Epithelial cell of prostate (primary cell): ENCODE measurements around the gene DPP6.

ENCODE experiments used
- DNase-seq: peaks from one replicate; pipeline ENCODE4 v3.0.0-alpha.2; 2011; ENCODE audit warnings: low read depth, low spot score
- H3K27ac ChIP-seq: fragments of 450-650 bp; 2 replicates; pipeline ENCODE4 v1.5.1; 2017; ENCODE audit warnings: mild to moderate bottlenecking

DPP6 gene

DNA sequence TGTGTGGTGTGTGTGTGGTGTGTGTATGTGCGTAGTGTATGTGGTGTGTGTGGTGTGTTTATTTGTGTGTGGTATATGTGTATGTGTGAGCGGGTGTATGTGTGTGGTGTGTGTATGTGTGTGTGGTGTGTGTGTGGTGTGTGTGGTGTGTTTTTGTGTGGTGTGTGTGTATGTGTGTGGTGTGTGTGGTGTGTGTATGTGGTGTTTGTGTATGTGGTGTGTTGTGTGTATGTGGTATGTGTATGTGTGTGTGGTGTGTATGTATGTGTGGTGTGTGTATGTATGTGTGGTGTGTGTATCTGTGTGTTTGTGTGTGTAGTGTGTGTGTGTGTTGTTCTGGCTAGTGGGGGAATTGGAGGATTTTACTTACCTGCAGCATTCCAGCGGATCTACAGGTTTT lies 523.3 kb downstream of the DPP6 start:
- H3K27ac ChIP-seq = no peak overlapping the region
- no peak for DNase-seq

DNA sequence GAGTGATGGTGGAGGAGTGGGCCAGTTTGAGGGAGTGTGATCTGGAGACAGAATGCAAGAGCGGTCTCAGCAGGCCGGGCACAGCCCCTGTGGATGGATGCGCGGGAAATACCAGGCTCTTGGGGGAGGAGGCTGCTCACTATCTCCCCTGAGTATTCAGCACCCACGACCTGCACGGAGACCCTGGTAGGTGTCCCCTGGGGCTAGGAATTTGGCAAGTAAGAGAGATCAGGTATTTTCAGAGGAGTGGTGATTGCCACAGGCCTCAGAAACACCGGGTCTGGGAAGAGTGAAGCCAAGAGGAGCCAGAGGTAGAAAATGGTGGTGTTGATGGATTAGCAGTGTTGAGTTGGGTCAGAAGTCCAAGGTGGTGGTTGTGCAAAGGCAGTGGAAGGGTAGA lies 524.4 kb downstream of the DPP6 start:
- DNase-seq = no peak
- no peak overlapping the region for H3K27ac ChIP-seq

DNA sequence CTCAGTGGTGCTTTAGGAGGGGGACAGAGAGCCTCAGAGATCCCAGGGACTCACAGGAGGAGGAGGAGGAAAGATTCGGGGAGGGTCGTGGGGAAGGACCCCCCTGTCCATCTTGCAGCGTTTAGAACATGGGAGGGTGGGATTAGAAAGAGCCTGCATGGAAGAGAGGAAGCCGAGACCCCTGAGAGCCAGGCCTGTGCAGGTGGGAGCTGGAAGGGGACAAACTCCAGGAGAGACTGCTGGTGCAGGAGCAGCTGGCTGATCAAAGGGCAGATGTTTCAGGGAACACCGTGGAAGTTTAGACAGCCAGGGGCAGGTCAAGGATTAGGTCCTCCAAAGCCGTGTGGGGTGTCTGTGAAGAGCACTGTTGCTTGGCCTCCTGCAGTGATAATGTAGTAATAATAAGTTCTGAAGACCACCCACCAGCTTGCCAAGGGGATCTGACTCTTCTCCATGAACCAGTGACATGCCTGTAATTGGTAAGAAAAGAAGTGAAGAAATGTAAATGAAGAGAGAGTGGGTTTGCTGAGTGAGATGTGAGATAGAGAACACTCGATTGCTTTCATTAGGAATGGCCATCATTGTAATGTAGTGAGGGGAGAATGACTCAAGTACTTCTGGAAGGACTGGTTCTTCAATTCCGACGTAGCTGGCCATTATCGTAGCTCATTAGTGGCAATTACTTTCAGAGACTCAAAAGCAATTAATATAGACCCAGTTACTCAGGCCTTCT lies 525.1 kb downstream of the DPP6 start:
- DNase-seq = no peak
- H3K27ac ChIP-seq = no peak overlapping the region

DNA sequence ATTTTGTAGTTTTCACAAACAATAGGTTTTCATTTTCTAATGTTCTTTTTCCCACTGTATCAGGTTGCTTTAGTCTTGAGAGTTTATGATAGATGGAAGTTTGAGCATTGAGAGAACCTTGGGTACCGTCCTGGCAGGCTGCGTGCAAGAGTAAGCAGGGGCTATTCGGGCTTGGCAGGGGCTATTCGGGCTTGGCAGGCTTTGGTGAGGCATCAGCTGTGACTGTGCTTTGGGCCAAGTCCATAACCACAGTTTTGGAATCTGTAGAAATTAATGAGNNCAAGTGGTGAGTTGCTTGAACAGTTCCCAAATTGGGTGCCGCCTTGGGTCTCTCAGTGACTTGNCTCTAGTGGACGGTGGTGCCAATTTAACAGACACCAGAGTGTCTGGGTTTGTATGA lies 526.1 kb downstream of the DPP6 start:
- no peak for DNase-seq
- no peak overlapping the region for H3K27ac ChIP-seq

DNA sequence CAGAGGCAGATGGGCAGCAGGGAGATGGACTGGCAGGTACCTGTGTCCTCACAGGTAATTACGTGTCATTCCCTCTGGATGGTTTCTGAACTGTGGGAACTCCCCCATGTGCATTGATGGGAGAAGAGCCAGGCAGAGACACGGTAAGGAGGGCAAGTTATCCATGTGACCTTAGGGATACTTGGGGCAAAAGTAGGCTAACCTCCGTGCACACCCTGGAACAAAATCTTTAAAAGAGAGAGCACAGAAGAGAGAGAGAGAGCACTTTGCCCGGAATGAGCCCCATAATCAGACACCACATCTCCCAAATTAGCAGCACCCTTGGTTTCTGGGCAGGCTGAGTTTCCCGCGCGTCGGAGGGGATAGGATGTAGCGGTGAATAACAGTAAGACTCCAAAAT lies 527.5 kb downstream of the DPP6 start:
- H3K27ac ChIP-seq = no peak overlapping the region
- no peak for DNase-seq

DNA sequence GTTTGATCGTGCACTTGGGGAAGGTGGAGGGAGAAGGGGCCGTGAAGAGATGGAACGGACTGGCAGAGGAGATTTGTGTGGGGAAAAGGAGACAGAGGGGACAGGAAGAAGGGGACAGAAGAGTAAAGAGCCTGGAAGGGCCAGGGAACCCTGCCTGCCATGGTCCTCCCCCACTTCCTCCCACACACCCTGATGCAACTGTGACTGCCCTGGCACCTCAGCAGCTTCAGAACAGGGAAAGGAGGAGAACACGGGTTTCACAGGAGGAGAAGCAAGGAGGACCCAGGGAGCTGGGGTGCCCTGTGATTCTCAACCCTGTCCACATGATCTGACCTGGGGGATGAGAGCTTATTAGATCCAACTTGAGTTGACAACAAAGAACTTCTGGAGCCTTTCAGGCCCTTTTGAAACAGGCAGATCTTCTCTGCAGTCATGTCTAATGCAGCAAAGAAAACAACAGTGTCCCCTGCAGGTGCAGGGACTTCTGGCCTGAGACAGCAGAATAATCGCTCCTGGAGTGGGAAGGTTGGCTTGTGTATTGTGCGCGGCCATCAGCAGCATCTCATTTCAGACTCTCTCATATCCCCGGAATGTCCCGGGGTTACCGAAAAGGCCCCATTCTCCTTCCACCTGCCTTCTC lies 529.2 kb downstream of the DPP6 start:
- H3K27ac ChIP-seq = no peak overlapping the region
- DNase-seq = no peak

DNA sequence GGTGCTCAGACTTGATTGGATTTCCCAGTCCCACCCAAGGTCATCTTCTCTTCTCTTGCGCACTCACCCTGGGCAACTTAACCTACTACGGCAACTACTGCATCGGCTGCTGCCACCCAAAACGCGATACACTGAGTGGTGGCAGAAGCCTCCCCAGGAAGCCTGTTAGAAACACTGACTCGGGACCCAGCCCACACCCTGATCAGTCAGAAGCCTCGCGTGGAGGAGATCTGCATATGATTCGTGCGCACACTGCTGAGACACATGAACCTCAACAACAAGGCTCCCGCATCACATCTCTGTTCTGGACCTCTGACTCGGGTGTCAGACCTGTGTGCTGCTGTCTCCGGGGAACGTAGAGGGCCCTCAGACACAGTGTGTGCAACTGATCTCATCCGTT lies 531.3 kb downstream of the DPP6 start:
- H3K27ac ChIP-seq = no peak overlapping the region
- DNase-seq = no peak

DNA sequence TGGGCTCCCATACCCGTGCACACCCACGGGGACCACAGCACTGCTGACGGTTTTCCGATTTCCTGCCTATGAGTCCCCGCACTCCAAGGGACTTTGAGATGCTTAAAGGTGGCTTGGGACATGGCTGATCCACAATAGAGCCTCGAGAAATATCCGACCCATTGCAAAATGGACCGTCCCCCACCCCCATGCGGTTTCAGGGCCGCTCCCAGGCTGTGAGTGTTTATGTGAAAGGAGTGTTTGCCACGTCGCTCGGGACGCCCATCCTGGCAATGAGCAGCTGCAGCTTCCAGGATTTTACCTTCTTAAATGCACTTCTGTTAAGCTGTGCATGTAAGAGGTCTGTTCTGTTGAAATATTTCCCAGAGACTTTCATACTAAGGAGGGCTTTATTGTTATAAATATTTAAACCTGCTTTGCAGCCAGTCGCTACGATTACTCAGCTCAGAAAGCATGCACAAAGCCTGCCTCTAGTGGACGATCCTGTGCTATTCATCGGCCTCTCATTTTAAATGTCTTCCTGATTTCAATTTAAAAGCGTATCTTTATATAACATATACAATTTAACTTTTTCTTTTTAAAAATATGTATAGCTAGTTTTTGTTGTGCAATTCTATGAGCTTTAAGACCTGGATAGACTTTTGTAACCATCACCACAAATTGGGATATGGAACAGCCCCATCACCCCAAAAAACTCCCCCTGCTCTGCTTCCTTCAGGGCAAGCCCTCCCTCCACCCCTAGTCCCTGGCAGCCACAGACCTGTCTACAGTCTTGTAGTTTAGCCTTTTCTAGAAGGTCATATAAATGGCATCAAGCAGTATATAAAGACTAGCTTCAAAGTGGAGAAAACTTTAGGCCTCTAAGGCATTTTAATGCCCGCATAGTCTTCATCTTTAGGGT lies 532.4 kb downstream of the DPP6 start:
- no peak overlapping the region for H3K27ac ChIP-seq
- DNase-seq = no peak

DNA sequence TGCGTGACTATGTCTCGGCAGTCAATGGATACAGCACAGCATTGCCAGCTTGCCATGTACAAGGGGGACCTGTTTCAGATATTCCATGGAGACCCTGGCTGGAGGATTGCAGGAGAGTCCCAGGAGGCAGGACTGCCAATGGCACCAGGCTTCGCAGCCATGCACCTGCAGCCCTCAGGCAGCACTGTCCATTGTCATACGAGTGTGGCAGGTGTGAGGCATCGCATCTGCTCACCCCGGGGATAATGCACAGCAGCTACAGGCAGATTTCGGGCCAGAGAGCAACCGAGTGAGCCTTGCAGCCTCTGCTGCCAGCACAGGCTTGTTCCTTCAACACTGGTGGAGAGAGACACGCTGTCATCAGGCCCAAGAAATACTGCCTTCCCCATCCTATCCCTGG lies 535.6 kb downstream of the DPP6 start:
- DNase-seq = no peak
- H3K27ac ChIP-seq = no peak overlapping the region

DNA sequence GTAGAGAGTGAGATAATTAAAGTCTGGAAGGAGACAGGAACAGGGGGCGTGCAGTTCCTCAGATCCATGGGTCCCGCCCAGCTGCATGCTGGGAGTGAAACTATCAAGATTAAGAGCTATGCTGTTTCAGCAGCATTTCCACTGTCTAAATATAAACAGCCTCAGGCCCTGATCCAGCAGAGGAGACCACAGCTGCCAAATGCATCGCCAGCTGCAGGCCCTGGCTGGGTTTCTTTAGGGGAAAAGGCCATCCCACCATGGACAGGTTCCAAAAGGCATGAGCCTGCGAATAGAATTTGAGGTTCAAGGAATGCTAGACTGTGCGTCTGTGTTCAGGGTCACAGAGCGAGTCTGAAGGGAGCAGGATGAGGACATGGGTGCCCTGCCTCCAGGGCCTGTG lies 539.3 kb downstream of the DPP6 start:
- no peak overlapping the region for H3K27ac ChIP-seq
- no peak for DNase-seq

DNA sequence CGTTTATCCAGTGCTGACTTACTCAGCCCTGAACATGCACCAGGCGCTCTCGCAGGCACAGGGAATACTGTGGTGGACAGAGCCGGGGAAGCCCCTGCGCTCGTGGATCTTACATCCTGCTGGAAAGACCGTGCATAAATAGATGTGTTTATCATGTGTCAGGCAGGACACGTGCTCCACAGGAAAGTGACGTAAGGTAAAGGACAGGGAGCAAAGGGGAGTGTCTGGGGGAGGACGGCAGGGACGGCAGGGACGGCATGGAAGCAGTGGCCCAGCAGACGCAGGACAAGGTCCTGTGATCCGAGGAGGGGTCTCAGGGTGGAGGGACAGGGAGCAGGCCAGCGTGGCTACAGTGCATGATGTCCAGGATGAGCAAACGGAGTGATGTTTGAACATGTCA lies 540.2 kb downstream of the DPP6 start:
- DNase-seq = no peak
- no peak overlapping the region for H3K27ac ChIP-seq

DNA sequence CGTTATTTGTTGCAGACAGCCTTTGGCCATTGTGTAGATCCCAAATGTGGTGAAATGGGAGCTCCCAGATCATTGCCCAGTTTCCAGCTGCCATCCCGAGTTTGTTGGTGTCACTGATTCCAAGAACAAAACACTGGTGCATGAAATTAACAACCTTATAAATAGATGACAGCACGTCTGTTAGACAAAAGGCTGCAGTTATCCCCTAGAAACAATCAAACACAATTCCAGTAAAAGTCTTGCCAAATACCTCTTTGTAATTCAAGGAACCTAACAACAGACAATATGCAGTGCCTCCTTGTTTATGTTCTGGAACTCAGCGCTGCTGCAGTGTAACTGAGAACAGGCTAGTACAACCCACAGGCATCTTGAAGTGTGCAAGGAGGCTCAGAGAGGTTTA lies 546.2 kb downstream of the DPP6 start:
- no peak for DNase-seq
- no peak overlapping the region for H3K27ac ChIP-seq

DNA sequence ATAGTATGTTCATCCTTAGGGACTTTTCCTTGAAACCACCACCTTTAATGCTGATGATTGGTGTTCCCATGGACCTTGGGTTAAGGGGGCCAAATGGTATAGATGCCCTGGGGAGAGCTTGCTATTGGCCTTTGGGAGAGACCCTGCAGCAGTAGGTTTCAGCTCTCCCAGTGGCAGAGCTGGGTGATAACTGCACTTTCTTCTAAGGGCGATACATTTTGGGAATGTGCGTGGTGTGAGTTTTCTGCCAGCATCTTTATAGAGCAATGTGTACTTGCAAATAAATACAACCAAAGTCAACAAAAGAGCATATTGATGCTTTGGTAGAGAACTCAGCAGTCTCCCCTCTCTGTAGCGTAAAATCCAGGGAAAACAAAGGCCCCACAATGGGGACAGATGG lies 546.7 kb downstream of the DPP6 start:
- H3K27ac ChIP-seq = no peak overlapping the region
- DNase-seq = no peak

DNA sequence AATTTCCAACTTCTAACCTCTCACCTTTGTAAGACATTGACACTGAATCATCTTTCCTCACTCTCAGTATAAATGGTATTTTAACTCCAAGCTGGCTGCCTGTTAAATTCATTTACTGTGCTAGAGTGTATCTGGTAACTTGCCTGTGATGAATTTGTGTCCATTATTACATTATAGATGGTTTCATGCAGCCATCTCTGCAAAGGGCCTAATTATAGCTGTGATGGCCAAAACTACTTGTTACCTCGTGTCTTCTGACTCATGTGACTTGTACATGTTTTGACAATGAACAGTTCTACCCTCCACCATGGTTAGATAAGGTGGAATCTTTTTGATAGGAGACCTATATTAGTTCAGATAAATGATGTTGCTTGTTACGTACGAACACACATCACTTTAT lies 558.7 kb downstream of the DPP6 start:
- H3K27ac ChIP-seq = no peak overlapping the region
- no peak for DNase-seq

DNA sequence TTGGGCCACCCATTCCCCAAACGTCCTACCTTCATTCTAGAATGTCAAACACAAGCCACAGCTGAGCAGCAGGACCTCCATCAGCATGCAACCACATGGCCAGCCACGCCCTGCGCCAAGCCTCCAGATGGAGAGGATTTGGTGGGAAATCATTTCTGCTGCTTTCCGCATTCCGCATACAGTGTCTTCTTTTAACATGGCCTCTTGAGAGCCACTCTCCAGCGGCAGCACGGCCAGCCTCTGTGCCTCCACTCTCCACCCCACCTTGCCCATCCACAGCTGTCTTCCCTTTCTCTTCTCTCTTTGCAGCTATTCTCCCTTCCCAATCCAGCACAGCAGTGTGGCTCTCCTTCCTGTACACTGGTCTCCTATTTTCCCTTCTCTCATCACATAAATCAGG lies 561.6 kb downstream of the DPP6 start:
- H3K27ac ChIP-seq = no peak overlapping the region
- DNase-seq = no peak

DNA sequence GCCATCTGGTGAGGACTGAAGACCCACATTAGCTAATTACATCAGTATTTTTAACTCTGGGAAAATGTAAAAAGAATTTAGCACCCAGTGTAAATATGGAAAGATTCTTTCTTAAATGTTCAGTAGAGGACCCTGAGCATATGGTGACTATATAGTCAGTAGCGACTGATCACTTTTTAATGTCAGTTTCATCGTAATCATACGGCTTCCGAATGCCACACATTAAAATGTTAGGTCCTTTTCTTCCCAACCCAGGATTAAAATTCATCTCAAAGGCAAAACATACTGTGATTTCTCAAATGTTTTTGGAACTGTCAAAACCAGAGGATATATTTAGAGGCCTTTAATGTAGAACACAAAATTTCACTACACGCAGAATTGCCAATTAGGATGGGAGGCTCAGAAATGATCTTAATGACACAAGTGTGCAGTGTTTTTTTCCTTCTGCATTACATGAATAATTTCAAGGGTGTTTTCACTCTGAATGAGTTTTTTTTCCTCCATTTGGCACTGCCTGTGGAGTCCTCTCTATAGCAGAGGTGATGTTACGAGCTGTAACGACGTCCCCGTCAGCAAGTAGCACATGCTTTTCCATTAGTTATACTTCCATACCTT lies 568.0 kb downstream of the DPP6 start:
- DNase-seq = no peak
- H3K27ac ChIP-seq = no peak overlapping the region

DNA sequence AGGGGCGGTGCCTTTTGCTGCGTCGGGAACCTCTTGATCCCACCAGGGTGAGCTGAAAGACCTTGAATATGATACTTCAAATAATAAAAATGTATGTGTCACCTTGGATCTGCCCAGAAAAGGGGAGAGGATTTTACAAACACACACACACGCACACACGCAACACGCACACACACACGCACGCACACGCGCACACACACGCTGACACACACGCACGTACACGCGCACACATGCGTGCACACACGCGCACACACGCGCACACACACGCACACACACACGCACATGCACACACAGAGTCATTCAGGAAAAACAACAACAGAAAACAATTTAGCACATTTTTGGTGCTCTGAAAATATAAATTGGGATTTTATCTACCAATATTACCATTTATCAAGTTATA lies 571.2 kb downstream of the DPP6 start:
- no peak overlapping the region for H3K27ac ChIP-seq
- no peak for DNase-seq

DNA sequence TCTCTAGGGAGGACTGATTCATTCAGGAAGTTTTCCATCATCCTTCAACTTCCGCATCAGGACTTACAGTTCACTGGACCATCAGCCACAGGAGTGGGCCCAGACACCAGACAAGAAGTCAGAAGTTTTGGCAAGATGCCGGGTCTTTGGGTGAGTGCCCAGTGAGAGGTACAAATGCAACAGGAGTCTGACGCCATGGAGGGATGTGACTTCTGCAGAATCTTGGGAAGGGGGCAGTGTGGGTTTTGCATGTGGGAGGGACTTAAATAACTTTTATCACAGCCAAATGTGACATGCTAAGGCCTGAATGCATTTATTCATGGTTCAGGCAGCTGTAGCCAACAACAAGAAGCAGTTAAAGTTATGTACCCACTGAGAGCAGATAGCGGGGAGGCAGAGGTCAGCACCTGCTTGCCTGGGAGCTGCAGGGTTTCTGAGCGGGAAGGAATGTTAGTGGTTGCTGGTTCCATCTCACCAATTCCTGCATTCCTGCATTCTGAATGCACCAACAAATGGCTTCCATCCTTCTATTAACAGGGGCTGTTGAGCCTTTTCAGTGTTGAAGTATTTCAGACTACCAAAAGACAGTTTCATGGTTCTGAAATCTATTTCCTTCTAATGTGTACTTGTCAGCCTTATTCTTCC lies 575.6 kb downstream of the DPP6 start:
- no peak for DNase-seq
- H3K27ac ChIP-seq = no peak overlapping the region

DNA sequence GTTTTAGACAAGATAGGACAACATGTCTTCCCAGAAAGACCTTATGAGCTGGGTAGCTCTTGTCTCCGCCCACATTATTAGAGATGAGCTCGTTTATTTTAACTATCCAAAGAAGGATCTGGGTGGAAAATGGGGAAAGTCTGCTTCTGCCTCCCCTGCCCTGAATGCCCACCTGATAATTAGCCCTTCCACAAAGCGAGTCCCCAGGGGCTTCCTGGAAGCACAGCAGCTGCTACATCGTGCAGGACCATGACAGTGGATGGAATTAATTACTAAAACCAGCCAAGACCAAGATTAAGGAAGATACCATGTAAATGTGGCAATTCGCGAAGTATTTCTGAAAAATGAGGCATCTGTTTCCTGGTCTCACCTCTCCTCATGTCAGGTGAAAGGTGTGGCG lies 576.4 kb downstream of the DPP6 start:
- H3K27ac ChIP-seq = no peak overlapping the region
- no peak for DNase-seq

DNA sequence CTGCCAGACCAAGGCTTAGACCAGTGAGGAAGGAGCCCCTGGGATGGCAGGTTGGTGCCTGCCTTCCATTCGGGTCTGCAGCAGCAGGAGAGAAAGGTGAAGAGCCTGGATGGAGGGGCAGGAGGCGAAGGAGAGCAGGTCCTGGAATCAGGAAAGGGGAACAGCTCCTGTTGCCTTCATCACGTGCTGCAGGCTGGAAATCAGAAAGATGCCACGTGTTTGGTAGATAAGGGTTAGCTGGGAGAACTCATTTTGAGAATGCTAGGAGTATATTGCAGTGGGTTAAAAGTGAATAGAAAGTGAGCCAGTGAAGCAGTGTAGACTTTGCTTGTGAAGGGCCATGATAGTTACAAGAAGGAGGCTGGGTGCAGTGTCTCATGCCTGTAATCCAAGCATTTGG lies 579.0 kb downstream of the DPP6 start:
- DNase-seq = no peak
- H3K27ac ChIP-seq = no peak overlapping the region
